HepG2 (cell line): Measurements from ENCODE around the gene KCNMA1.

ENCODE experiments used
- BRCA1 ChIP-seq: sonication (generic); formaldehyde crosslinking; IDR thresholded peaks from 2 replicates; pipeline ENCODE4 v1.4.0; 2020; ENCODE audit warnings: missing genetic modification reagents
- GABPA ChIP-seq, 2 experiments: IDR thresholded peaks; 2 replicates each; pipeline ENCODE4 v1.6.1; 2011 to 2016; ENCODE audit warnings: low read depth in 2 of 2, low read length in 1 of 2, missing biosample characterization in 1 of 2, missing genetic modification characterization in 1 of 2
- HCFC1 ChIP-seq: fragments of 150-350 bp; IDR thresholded peaks from 2 replicates; pipeline ENCODE4 v1.6.1; 2014; ENCODE audit warnings: low read depth, low read length
- KMT2B ChIP-seq: IDR thresholded peaks from 2 replicates; pipeline ENCODE4 v1.6.1; 2016; ENCODE audit warnings: missing genetic modification reagents, missing compliant biosample characterization
- NFE2L2 ChIP-seq: fragments of 150-350 bp; IDR thresholded peaks from 2 replicates; pipeline ENCODE4 v1.6.1; 2014; ENCODE audit warnings: low read length
- POLR2A ChIP-seq, 2 experiments: IDR thresholded peaks; 2 replicates each; pipeline ENCODE4 v1.6.1; 2011; ENCODE audit warnings: low read depth in 2 of 2, low read length in 2 of 2, mild to moderate bottlenecking in 1 of 2, moderate library complexity in 1 of 2; ENCODE audit not compliant: insufficient read depth in 1 of 2
- POLR2G ChIP-seq: fragments of 200-400 bp; formaldehyde crosslinking; IDR thresholded peaks from 2 replicates; pipeline ENCODE4 v1.6.1; 2018; ENCODE audit warnings: mild to moderate bottlenecking, low read depth, low read length, moderate library complexity
- SUZ12 ChIP-seq: fragments of 150-350 bp; IDR thresholded peaks from 2 replicates; pipeline ENCODE4 v1.6.1; 2014; ENCODE audit warnings: low read depth, low read length
- ZNF777 ChIP-seq: sonication (generic); formaldehyde crosslinking; IDR thresholded peaks from 2 replicates; pipeline ENCODE4 v1.4.0; 2020; ENCODE audit warnings: missing genetic modification reagents
- TF ChIP-seq, protein P1 (sequence below), 2 experiments: IDR thresholded peaks; 2 replicates each; pipeline ENCODE4 v1.6.1; 2011 to 2012; ENCODE audit warnings: low read length in 2 of 2, borderline replicate concordance in 1 of 2, low read depth in 1 of 2, mild to moderate bottlenecking in 1 of 2, moderate library complexity in 1 of 2
- TF ChIP-seq, protein P2 (sequence below), 2 experiments: sonication (generic) in 1 of 2; formaldehyde crosslinking in 1 of 2; IDR thresholded peaks; 2 replicates each; pipeline versions ENCODE4 v1.4.0 to v1.6.1; 2018 to 2020; ENCODE audit warnings: missing genetic modification reagents in 2 of 2, borderline replicate concordance in 1 of 2, low read depth in 1 of 2, mild to moderate bottlenecking in 1 of 2, missing biosample characterization in 1 of 2

DNA sequence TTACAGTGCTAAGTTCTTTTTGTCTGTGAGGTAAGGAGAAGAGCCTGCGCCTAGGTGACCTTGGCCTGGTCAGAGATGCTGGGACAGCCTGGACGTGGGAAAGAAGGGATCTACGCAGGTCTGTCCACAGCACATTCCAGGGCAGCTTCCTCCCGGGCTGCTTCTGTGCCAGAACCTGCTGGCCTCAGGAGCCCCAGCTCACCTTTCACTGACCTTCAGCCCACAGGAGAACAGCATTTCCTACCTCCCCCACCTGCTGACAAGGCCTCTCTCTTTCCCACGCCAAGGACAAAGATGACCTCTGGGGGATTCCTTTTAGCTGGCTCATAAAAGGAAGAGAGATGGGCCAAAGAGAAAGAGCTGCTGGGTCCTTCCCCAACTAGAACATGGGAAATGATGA, 260.6 kb downstream of the KCNMA1 start:
- no peak for TF ChIP-seq KMT2B (CRISPR knock-in tag)
- no peak for TF ChIP-seq HCFC1
- TF ChIP-seq, protein P1, sequence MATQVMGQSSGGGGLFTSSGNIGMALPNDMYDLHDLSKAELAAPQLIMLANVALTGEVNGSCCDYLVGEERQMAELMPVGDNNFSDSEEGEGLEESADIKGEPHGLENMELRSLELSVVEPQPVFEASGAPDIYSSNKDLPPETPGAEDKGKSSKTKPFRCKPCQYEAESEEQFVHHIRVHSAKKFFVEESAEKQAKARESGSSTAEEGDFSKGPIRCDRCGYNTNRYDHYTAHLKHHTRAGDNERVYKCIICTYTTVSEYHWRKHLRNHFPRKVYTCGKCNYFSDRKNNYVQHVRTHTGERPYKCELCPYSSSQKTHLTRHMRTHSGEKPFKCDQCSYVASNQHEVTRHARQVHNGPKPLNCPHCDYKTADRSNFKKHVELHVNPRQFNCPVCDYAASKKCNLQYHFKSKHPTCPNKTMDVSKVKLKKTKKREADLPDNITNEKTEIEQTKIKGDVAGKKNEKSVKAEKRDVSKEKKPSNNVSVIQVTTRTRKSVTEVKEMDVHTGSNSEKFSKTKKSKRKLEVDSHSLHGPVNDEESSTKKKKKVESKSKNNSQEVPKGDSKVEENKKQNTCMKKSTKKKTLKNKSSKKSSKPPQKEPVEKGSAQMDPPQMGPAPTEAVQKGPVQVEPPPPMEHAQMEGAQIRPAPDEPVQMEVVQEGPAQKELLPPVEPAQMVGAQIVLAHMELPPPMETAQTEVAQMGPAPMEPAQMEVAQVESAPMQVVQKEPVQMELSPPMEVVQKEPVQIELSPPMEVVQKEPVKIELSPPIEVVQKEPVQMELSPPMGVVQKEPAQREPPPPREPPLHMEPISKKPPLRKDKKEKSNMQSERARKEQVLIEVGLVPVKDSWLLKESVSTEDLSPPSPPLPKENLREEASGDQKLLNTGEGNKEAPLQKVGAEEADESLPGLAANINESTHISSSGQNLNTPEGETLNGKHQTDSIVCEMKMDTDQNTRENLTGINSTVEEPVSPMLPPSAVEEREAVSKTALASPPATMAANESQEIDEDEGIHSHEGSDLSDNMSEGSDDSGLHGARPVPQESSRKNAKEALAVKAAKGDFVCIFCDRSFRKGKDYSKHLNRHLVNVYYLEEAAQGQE (IDR thresholded peaks at IDR 0.05; ENCODE audit: borderline replicate concordance in 1 of 2, low read depth in 1 of 2, low read length in 2 of 2), result no peak
- TF ChIP-seq GABPA (IDR thresholded peaks at IDR 0.05; ENCODE audit: low read depth, low read length), result no peak
- no peak for TF ChIP-seq GABPA (CRISPR knock-in tag; IDR thresholded peaks at IDR 0.05; ENCODE audit: low read depth)
- no peak for TF ChIP-seq BRCA1 (CRISPR knock-in tag)
- no peak for TF ChIP-seq POLR2A (IDR thresholded peaks at IDR 0.05; ENCODE audit: insufficient read depth in 1 of 2, low read depth in 2 of 2, low read length in 2 of 2)
- TF ChIP-seq POLR2G, result no peak
- no peak for TF ChIP-seq ZNF777
- TF ChIP-seq, protein P2, sequence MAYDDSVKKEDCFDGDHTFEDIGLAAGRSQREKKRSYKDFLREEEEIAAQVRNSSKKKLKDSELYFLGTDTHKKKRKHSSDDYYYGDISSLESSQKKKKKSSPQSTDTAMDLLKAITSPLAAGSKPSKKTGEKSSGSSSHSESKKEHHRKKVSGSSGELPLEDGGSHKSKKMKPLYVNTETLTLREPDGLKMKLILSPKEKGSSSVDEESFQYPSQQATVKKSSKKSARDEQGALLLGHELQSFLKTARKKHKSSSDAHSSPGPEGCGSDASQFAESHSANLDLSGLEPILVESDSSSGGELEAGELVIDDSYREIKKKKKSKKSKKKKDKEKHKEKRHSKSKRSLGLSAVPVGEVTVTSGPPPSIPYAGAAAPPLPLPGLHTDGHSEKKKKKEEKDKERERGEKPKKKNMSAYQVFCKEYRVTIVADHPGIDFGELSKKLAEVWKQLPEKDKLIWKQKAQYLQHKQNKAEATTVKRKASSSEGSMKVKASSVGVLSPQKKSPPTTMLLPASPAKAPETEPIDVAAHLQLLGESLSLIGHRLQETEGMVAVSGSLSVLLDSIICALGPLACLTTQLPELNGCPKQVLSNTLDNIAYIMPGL (CRISPR knock-in tag; IDR thresholded peaks at IDR 0.05; ENCODE audit: borderline replicate concordance in 1 of 2, low read depth in 1 of 2), result no peak
- TF ChIP-seq SUZ12, result no peak
- no peak for TF ChIP-seq NFE2L2
